Measurements from ENCODE around the gene LDHA. TPM values are rescaled to one million over a fixed set of nuclear protein-coding genes. Genes with fewer than 3 reads are reported as not detected.
A peak's percentile ranks its signal among the peaks of the same experiment; 100 is the strongest.
"Not testable (repeated sequence)": the region's sequence is repeated elsewhere in the genome, so short reads cannot be mapped to it uniquely, and the experiment has no call there.

LDHA gene
- total RNA-seq, 1 experiment from 2014 or later: 644 TPM

GRCh38 chr11:18404062-18404461 is 9.7 kb downstream of the LDHA start:
- TF ChIP-seq NFE2L1 (CRISPR knock-in tag; IDR thresholded peaks at IDR 0.05) (no peak), OVOL2 (CRISPR knock-in tag; IDR thresholded peaks at IDR 0.05; ENCODE audit: borderline replicate concordance) (no peak), KAT7 (CRISPR knock-in tag; IDR thresholded peaks at IDR 0.05; ENCODE audit: borderline replicate concordance) (no peak), ZNF232 (CRISPR knock-in tag; IDR thresholded peaks at IDR 0.05) (no peak)
- no peak overlapping the region for H3K4me3 Mint-ChIP-seq
- no peaks in the 10 kb centered on the region for H3K4me1 Mint-ChIP-seq
- ATAC-seq (no peak), DNase-seq (ENCODE audit: low spot score) (no peak)
- POLR2A ChIA-PET: no interaction called here
- no peak overlapping the region for H3K27ac Mint-ChIP-seq
- H3K36me3 Mint-ChIP-seq: peaks cover 64% of the 10 kb centered on the region
- no peaks in the 10 kb centered on the region for H3K27me3 Mint-ChIP-seq (ENCODE audit: low read depth)
- CTCF ChIA-PET: no interaction called here
- H3K9me3 Mint-ChIP-seq: no peaks in the 10 kb centered on the region

GRCh38 chr11:18407400-18407799 is 13.0 kb downstream of the LDHA start:
- DNase-seq (ENCODE audit: low spot score); ATAC-seq; CTCF ChIA-PET; H3K4me3 Mint-ChIP-seq; H3K27ac Mint-ChIP-seq; H3K9me3 Mint-ChIP-seq; H3K4me1 Mint-ChIP-seq: not testable (repeated sequence)
- POLR2A ChIA-PET: interaction anchor here (3.0 kb wide), 1 partner anchor 12 kb away, joined by 8 read pairs; the partner anchor contains the start of gene LDHA
- peaks cover 13% of the 10 kb centered on the region for H3K27me3 Mint-ChIP-seq (ENCODE audit: low read depth)
- peaks cover 38% of the 10 kb centered on the region for H3K36me3 Mint-ChIP-seq

- TF ChIP-seq ATF6 (CRISPR knock-in tag; IDR thresholded peaks at IDR 0.05): no peak
- no peak for TF ChIP-seq ZNF232 (CRISPR knock-in tag; IDR thresholded peaks at IDR 0.05)
- peak; percentile 62; the same call in 1 of the 2 replicates for TF ChIP-seq ZMAT4 (CRISPR knock-in tag; IDR thresholded peaks at IDR 0.05)
- TF ChIP-seq NR3C1 (CRISPR knock-in tag; conservative IDR thresholded peaks at IDR 0.05; ENCODE audit: low read depth): no peak
- TF ChIP-seq OVOL2 (CRISPR knock-in tag; IDR thresholded peaks at IDR 0.05; ENCODE audit: borderline replicate concordance): no peak
- TF ChIP-seq ESRRA (CRISPR knock-in tag; IDR thresholded peaks at IDR 0.05; ENCODE audit: borderline replicate concordance): no peak
- no peak for TF ChIP-seq SMAD3 (CRISPR knock-in tag; IDR thresholded peaks at IDR 0.05; ENCODE audit: borderline replicate concordance)
- peak overlapping the region; percentile 57; the same call in 1 of the 2 replicates for H3K27ac Mint-ChIP-seq
- no peak overlapping the region for H3K4me3 Mint-ChIP-seq
- no peaks in the 10 kb centered on the region for H3K9me3 Mint-ChIP-seq
- H3K27me3 Mint-ChIP-seq (ENCODE audit: low read depth): peaks cover 26% of the 10 kb centered on the region
- CTCF ChIA-PET: interaction anchor here (0.6 kb wide), 1 partner anchor 11 kb away, joined by 4 read pairs; no protein-coding TSS in a partner anchor
- POLR2A ChIA-PET: interaction anchor here (0.6 to 3.0 kb wide), 3 partner anchors 12 to 95 kb away, joined by 3 to 8 read pairs (median 6); partner anchors contain the start of gene LDHA
- peaks cover 25% of the 10 kb centered on the region for H3K36me3 Mint-ChIP-seq
- no peak for ATAC-seq
- peaks cover 8% of the 10 kb centered on the region for H3K4me1 Mint-ChIP-seq
- DNase-seq (ENCODE audit: low spot score): no peak
These were observed 14.4 kb downstream of the LDHA start for GRCh38 chr11:18408558-18409291.

- H3K4me3 Mint-ChIP-seq: no peak overlapping the region
- DNase-seq (ENCODE audit: low spot score) (no peak), ATAC-seq (no peak)
- ChIA-PET CTCF (no interaction called here), POLR2A (no interaction called here)
- H3K27me3 Mint-ChIP-seq (ENCODE audit: low read depth): peaks cover 28% of the 10 kb centered on the region
- no peaks in the 10 kb centered on the region for H3K9me3 Mint-ChIP-seq
- no peak for TF ChIP-seq ZNF232 (CRISPR knock-in tag; IDR thresholded peaks at IDR 0.05)
- no peak for TF ChIP-seq ZNF512 (CRISPR knock-in tag; IDR thresholded peaks at IDR 0.05; ENCODE audit: borderline replicate concordance)
- no peak for TF ChIP-seq SMAD3 (CRISPR knock-in tag; IDR thresholded peaks at IDR 0.05; ENCODE audit: borderline replicate concordance)
- no peak for TF ChIP-seq USF1 (CRISPR knock-in tag; IDR thresholded peaks at IDR 0.05)
- TF ChIP-seq JUN (CRISPR knock-in tag; IDR thresholded peaks at IDR 0.05): no peak
- TF ChIP-seq NR2C2 (CRISPR knock-in tag; IDR thresholded peaks at IDR 0.05): no peak
- TF ChIP-seq TCF7 (CRISPR knock-in tag; IDR thresholded peaks at IDR 0.05; ENCODE audit: low read depth): no peak
- peaks cover 8% of the 10 kb centered on the region for H3K4me1 Mint-ChIP-seq
- no peaks in the 10 kb centered on the region for H3K36me3 Mint-ChIP-seq
- H3K27ac Mint-ChIP-seq: no peak overlapping the region
These were observed 22.1 kb downstream of the LDHA start for GRCh38 chr11:18416459-18416858.

All from WTC11 (cell line).